GM23338 (cell line): ENCODE data around the gene TSHZ2. TPM values are rescaled to one million over a fixed set of nuclear protein-coding genes. Genes with fewer than 3 reads are reported as not detected.
"Not testable (repeated sequence)": the region's sequence is repeated elsewhere in the genome, so short reads cannot be mapped to it uniquely, and the experiment has no call there.

Experiments used
- ATAC-seq: fragments of 200-7000 bp; cut with Tn5 transposase; 3 replicates; pipeline ENCODE4 v1.9.1; 2020
- DNase-seq: peaks from one replicate; pipeline ENCODE4 v3.0.0-alpha.2; 2015; ENCODE audit warnings: low spot score
- H2AFZ ChIP-seq: fragments of 200-600 bp; sonication (generic); 2 replicates; pipeline ENCODE4 v1.8.0; 2016; ENCODE audit warnings: antibody characterized with exemption, mild to moderate bottlenecking, moderate library complexity
- H3F3A ChIP-seq: fragments of 200-600 bp; sonication (generic); replicated peaks from 2 replicates; pipeline ENCODE4 v1.8.0; 2017; ENCODE audit warnings: antibody characterized with exemption, mixed run types, low read depth
- H3K27ac ChIP-seq: fragments of 200-600 bp; sonication (generic); 2 replicates; pipeline ENCODE4 v1.6.1; 2016; ENCODE audit warnings: low read depth
- H3K27me3 ChIP-seq: fragments of 200-600 bp; sonication (generic); 2 replicates; pipeline ENCODE4 v1.8.0; 2016; ENCODE audit warnings: mild to moderate bottlenecking, mixed run types, moderate library complexity; ENCODE audit not compliant: insufficient read depth
- H3K36me3 ChIP-seq: fragments of 200-600 bp; sonication (generic); 2 replicates; pipeline ENCODE4 v1.8.0; 2016; ENCODE audit warnings: mild to moderate bottlenecking; ENCODE audit not compliant: insufficient read depth
- H3K4me1 ChIP-seq: fragments of 200-600 bp; sonication (generic); 2 replicates; pipeline ENCODE4 v1.8.0; 2016; ENCODE audit warnings: mild to moderate bottlenecking, moderate library complexity; ENCODE audit not compliant: insufficient read depth
- H3K4me2 ChIP-seq: fragments of 200-600 bp; sonication (generic); 2 replicates; pipeline ENCODE4 v1.7.1; 2017; ENCODE audit warnings: mixed run types
- H3K4me3 ChIP-seq: fragments of 200-600 bp; sonication (generic); 2 replicates; pipeline ENCODE4 v1.6.1; 2016; ENCODE audit warnings: mixed run types
- H3K79me2 ChIP-seq: fragments of 200-600 bp; sonication (generic); replicated peaks from 2 replicates; pipeline ENCODE4 v1.8.0; 2017; ENCODE audit warnings: mild to moderate bottlenecking; ENCODE audit not compliant: insufficient read depth
- H3K9me2 ChIP-seq: fragments of 200-600 bp; sonication (generic); 2 replicates; pipeline ENCODE4 v1.8.0; 2017; ENCODE audit not compliant: insufficient read depth
- H4K20me1 ChIP-seq: fragments of 200-600 bp; sonication (generic); replicated peaks from 2 replicates; pipeline ENCODE4 v1.8.0; 2017; ENCODE audit warnings: mild to moderate bottlenecking; ENCODE audit not compliant: insufficient read depth
- H3K27ac Mint-ChIP-seq: 2 replicates; pipeline ENCODE4 v1.8.0; 2020; ENCODE audit warnings: inconsistent platforms, mild to moderate bottlenecking, moderate library complexity, mixed read lengths
- H3K27me3 Mint-ChIP-seq: 3 replicates; pipeline ENCODE4 v1.8.0; 2022; ENCODE audit warnings: low read depth, mild to moderate bottlenecking, moderate library complexity, mixed read lengths, inconsistent platforms; ENCODE audit not compliant: insufficient read depth, poor library complexity
- H3K36me3 Mint-ChIP-seq: 3 replicates; pipeline ENCODE4 v1.8.0; 2021; ENCODE audit warnings: low read depth, mild to moderate bottlenecking, inconsistent platforms, moderate library complexity, mixed read lengths
- H3K4me1 Mint-ChIP-seq: 3 replicates; pipeline ENCODE4 v1.8.0; 2020; ENCODE audit warnings: mild to moderate bottlenecking, inconsistent platforms, mixed read lengths
- H3K4me3 Mint-ChIP-seq: 3 replicates; pipeline ENCODE4 v1.8.0; 2021; ENCODE audit warnings: moderate library complexity, mild to moderate bottlenecking, inconsistent platforms, mixed read lengths
- H3K9me3 Mint-ChIP-seq: 3 replicates; pipeline ENCODE4 v1.8.0; 2020; ENCODE audit warnings: moderate library complexity, mild to moderate bottlenecking, inconsistent platforms, mixed read lengths
- CREB1 ChIP-seq: fragments of 250-450 bp; sonication (Bioruptor Pico); IDR thresholded peaks from 2 replicates; pipeline ENCODE4 v1.5.0; 2020; ENCODE audit warnings: low read depth, mild to moderate bottlenecking, moderate library complexity
- EZH2 ChIP-seq: fragments of 200-600 bp; sonication (generic); IDR thresholded peaks from one replicate; pipeline ENCODE4 v1.8.0; 2017; ENCODE audit warnings: antibody characterized with exemption, mild to moderate bottlenecking, low read depth; ENCODE audit not compliant: unreplicated experiment
- EZH2phosphoT487 ChIP-seq: fragments of 200-600 bp; sonication (generic); IDR thresholded peaks from one replicate; pipeline ENCODE4 v1.8.1; 2018; ENCODE audit warnings: antibody characterized with exemption; ENCODE audit not compliant: unreplicated experiment
- polyA plus RNA-seq: library from polyadenylated mRNA; unstranded; fragments of >200 nt; fragmentation: Nextera tagmentation; extraction: Ambion mirVana; gene quantifications from 2 replicates; pipeline ENCODE4 v1.2.1, GENCODE V29; 2016
- total RNA-seq: library from RNA; depleted of rRNA; stranded (reverse); fragments of >200 nt; shearing (Covaris generic); gene quantifications from 2 replicates; pipeline ENCODE4 v1.2.3, GENCODE V29; 2014
- TF ChIP-seq, protein P1 (sequence below): IDR thresholded peaks from one replicate; pipeline ENCODE4 v1.6.1; 2018; ENCODE audit warnings: antibody characterized with exemption; ENCODE audit not compliant: unreplicated experiment
- TF ChIP-seq, protein P2 (sequence below), 2 experiments: fragments of 200-600 bp in 1 of 2; sonication (generic) in 1 of 2; conservative IDR thresholded peaks; 2 replicates each; pipeline versions ENCODE4 v1.5.1 to v1.6.1; 2016 to 2017; ENCODE audit warnings: antibody characterized with exemption in 2 of 2, low read depth in 2 of 2, mild to moderate bottlenecking in 2 of 2, moderate library complexity in 1 of 2
- TF ChIP-seq, protein P3 (sequence below): fragments of 250-450 bp; sonication (Bioruptor Pico); IDR thresholded peaks from 2 replicates; pipeline ENCODE4 v1.5.0; 2020; ENCODE audit warnings: mild to moderate bottlenecking, moderate library complexity
- TF ChIP-seq, protein P4 (sequence below): IDR thresholded peaks from 2 replicates; pipeline ENCODE4 v1.6.1; 2016; ENCODE audit warnings: antibody characterized with exemption

TSHZ2 gene
- total and polyA plus RNA-seq, 2 experiments from 2014 or later = 0.49 to 1.3 TPM

DNA sequence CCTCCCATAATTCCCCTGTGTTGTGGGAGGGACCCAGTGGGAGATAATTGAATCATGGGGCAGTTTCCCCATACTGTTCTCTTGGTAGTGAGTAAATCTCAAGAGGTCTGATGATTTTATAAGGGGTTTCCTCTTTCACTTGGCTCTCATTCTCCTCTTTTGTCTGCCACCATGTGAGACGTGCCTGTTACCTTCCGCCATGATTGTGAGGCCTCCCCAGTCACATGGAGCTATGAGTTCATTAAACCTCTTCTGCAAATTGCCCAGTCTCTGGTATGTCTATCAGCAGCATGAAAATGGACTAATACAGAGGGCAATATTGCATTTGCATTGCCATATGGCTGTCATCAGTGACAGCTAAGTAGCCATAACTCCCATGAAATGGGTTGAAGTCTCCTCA is 558.3 kb downstream of the TSHZ2 start (continued):
- TF ChIP-seq, protein P1, sequence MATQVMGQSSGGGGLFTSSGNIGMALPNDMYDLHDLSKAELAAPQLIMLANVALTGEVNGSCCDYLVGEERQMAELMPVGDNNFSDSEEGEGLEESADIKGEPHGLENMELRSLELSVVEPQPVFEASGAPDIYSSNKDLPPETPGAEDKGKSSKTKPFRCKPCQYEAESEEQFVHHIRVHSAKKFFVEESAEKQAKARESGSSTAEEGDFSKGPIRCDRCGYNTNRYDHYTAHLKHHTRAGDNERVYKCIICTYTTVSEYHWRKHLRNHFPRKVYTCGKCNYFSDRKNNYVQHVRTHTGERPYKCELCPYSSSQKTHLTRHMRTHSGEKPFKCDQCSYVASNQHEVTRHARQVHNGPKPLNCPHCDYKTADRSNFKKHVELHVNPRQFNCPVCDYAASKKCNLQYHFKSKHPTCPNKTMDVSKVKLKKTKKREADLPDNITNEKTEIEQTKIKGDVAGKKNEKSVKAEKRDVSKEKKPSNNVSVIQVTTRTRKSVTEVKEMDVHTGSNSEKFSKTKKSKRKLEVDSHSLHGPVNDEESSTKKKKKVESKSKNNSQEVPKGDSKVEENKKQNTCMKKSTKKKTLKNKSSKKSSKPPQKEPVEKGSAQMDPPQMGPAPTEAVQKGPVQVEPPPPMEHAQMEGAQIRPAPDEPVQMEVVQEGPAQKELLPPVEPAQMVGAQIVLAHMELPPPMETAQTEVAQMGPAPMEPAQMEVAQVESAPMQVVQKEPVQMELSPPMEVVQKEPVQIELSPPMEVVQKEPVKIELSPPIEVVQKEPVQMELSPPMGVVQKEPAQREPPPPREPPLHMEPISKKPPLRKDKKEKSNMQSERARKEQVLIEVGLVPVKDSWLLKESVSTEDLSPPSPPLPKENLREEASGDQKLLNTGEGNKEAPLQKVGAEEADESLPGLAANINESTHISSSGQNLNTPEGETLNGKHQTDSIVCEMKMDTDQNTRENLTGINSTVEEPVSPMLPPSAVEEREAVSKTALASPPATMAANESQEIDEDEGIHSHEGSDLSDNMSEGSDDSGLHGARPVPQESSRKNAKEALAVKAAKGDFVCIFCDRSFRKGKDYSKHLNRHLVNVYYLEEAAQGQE = no peak
- TF ChIP-seq EZH2 (no peak), CREB1 (no peak)
- TF ChIP-seq, protein P2, sequence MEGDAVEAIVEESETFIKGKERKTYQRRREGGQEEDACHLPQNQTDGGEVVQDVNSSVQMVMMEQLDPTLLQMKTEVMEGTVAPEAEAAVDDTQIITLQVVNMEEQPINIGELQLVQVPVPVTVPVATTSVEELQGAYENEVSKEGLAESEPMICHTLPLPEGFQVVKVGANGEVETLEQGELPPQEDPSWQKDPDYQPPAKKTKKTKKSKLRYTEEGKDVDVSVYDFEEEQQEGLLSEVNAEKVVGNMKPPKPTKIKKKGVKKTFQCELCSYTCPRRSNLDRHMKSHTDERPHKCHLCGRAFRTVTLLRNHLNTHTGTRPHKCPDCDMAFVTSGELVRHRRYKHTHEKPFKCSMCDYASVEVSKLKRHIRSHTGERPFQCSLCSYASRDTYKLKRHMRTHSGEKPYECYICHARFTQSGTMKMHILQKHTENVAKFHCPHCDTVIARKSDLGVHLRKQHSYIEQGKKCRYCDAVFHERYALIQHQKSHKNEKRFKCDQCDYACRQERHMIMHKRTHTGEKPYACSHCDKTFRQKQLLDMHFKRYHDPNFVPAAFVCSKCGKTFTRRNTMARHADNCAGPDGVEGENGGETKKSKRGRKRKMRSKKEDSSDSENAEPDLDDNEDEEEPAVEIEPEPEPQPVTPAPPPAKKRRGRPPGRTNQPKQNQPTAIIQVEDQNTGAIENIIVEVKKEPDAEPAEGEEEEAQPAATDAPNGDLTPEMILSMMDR (conservative IDR thresholded peaks at IDR 0.05; ENCODE audit: low read depth in 2 of 2) = no peak

DNA sequence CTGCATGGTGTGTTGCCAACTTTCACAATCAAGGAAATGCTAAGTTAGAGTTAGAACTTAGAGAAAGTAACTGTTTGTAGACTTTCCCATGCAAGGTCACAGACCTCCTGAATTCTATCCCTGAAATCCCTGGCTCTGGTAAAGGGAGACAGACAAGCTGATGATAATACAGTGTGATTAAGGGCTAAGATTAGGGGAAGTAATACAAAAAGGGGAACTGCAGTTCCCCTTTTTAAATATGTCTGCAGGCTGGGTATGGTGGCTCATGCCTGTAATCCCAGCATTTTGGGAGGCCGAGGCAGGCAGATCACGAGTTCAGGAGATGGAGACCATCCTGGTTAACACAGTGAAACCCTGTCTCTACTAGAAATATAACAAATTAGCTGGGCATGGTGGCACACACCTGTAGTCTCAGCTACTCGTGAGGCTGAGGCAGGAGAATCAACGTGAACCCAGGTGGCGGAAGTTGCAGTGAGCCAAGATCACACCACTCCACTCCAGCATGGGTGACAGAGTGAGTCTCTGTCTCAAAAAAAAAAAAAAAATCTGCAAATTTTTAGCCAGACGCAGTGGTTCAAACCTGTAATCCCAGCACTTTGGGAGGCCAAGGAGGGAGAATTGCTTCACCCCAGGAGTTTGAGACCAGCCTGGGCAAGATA is 560.6 kb downstream of the TSHZ2 start:
- not testable (repeated sequence) for H3K27me3 Mint-ChIP-seq, H3K27ac ChIP-seq, H3F3A ChIP-seq, H3K9me2 ChIP-seq, H3K4me1 Mint-ChIP-seq, H3K36me3 Mint-ChIP-seq, H3K4me2 ChIP-seq, H3K27me3 ChIP-seq, H4K20me1 ChIP-seq, H3K36me3 ChIP-seq, H3K4me1 ChIP-seq, H3K9me3 Mint-ChIP-seq, H2AFZ ChIP-seq, ATAC-seq, H3K79me2 ChIP-seq, H3K4me3 ChIP-seq, H3K27ac Mint-ChIP-seq, H3K4me3 Mint-ChIP-seq, DNase-seq

DNA sequence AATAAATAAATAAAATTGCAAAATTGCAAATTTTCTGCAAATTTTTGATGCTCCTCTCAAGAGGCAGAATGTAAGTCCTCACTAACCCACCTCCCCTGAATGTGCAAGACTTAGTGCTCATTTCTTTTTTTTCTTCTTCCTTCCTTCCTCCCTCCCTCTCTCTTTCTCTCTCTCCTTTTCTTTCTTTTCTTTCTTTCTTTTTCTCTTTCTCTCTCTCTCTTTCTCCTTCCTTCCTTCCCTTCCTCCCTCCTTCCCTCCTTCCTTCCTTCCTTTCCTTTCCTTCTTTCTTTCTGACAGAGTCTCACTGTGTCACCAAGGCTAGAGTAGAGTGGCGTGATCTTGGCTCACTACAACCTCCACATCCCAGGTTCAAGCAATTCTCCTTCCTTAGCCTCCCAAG is 561.3 kb downstream of the TSHZ2 start:
- no peaks in the 10 kb centered on the region for H3F3A ChIP-seq
- H4K20me1 ChIP-seq = no peaks in the 10 kb centered on the region
- no peaks in the 10 kb centered on the region for H3K27me3 ChIP-seq
- H3K36me3 Mint-ChIP-seq = no peaks in the 10 kb centered on the region
- H3K4me1 ChIP-seq = no peaks in the 10 kb centered on the region
- DNase-seq = no peak
- H3K4me3 Mint-ChIP-seq = no peak overlapping the region
- H3K4me3 ChIP-seq = no peak overlapping the region
- no peaks in the 10 kb centered on the region for H3K36me3 ChIP-seq
- no peak overlapping the region for H3K27ac Mint-ChIP-seq
- H3K27ac ChIP-seq = no peak overlapping the region
- H3K4me1 Mint-ChIP-seq = no peaks in the 10 kb centered on the region
- H3K27me3 Mint-ChIP-seq = peaks cover 2% of the 10 kb centered on the region
- H3K9me3 Mint-ChIP-seq = no peaks in the 10 kb centered on the region
- TF ChIP-seq EZH2phosphoT487 = no peak
- TF ChIP-seq, protein P3, sequence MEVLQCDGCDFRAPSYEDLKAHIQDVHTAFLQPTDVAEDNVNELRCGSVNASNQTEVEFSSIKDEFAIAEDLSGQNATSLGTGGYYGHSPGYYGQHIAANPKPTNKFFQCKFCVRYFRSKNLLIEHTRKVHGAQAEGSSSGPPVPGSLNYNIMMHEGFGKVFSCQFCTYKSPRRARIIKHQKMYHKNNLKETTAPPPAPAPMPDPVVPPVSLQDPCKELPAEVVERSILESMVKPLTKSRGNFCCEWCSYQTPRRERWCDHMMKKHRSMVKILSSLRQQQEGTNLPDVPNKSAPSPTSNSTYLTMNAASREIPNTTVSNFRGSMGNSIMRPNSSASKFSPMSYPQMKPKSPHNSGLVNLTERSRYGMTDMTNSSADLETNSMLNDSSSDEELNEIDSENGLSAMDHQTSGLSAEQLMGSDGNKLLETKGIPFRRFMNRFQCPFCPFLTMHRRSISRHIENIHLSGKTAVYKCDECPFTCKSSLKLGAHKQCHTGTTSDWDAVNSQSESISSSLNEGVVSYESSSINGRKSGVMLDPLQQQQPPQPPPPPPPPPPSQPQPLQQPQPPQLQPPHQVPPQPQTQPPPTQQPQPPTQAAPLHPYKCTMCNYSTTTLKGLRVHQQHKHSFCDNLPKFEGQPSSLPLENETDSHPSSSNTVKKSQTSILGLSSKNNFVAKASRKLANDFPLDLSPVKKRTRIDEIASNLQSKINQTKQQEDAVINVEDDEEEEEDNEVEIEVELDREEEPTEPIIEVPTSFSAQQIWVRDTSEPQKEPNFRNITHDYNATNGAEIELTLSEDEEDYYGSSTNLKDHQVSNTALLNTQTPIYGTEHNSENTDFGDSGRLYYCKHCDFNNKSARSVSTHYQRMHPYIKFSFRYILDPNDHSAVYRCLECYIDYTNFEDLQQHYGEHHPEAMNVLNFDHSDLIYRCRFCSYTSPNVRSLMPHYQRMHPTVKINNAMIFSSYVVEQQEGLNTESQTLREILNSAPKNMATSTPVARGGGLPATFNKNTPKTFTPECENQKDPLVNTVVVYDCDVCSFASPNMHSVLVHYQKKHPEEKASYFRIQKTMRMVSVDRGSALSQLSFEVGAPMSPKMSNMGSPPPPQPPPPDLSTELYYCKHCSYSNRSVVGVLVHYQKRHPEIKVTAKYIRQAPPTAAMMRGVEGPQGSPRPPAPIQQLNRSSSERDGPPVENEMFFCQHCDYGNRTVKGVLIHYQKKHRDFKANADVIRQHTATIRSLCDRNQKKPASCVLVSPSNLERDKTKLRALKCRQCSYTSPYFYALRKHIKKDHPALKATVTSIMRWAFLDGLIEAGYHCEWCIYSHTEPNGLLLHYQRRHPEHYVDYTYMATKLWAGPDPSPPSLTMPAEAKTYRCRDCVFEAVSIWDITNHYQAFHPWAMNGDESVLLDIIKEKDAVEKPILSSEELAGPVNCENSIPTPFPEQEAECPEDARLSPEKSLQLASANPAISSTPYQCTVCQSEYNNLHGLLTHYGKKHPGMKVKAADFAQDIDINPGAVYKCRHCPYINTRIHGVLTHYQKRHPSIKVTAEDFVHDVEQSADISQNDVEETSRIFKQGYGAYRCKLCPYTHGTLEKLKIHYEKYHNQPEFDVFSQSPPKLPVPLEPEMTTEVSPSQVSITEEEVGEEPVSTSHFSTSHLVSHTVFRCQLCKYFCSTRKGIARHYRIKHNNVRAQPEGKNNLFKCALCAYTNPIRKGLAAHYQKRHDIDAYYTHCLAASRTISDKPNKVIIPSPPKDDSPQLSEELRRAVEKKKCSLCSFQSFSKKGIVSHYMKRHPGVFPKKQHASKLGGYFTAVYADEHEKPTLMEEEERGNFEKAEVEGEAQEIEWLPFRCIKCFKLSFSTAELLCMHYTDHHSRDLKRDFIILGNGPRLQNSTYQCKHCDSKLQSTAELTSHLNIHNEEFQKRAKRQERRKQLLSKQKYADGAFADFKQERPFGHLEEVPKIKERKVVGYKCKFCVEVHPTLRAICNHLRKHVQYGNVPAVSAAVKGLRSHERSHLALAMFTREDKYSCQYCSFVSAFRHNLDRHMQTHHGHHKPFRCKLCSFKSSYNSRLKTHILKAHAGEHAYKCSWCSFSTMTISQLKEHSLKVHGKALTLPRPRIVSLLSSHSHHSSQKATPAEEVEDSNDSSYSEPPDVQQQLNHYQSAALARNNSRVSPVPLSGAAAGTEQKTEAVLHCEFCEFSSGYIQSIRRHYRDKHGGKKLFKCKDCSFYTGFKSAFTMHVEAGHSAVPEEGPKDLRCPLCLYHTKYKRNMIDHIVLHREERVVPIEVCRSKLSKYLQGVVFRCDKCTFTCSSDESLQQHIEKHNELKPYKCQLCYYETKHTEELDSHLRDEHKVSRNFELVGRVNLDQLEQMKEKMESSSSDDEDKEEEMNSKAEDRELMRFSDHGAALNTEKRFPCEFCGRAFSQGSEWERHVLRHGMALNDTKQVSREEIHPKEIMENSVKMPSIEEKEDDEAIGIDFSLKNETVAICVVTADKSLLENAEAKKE = no peak
- TF ChIP-seq, protein P4, sequence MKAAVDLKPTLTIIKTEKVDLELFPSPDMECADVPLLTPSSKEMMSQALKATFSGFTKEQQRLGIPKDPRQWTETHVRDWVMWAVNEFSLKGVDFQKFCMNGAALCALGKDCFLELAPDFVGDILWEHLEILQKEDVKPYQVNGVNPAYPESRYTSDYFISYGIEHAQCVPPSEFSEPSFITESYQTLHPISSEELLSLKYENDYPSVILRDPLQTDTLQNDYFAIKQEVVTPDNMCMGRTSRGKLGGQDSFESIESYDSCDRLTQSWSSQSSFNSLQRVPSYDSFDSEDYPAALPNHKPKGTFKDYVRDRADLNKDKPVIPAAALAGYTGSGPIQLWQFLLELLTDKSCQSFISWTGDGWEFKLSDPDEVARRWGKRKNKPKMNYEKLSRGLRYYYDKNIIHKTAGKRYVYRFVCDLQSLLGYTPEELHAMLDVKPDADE = no peak
- ATAC-seq = no peak
- no peak overlapping the region for H3K4me2 ChIP-seq
- no peak overlapping the region for H2AFZ ChIP-seq
- H3K9me2 ChIP-seq = no peaks in the 10 kb centered on the region
- no peaks in the 10 kb centered on the region for H3K79me2 ChIP-seq
